Upper lobe of left lung (tissue), 6 donors: ENCODE data around the gene EMC10. TPM values are rescaled to one million over a fixed set of nuclear protein-coding genes. Genes with fewer than 3 reads are reported as not detected.
A peak's percentile ranks its signal among the peaks of the same experiment; 100 is the strongest.

ENCODE experiments used
- ATAC-seq, 2 donors: fragments of 200-7000 bp; cut with Tn5 transposase; one replicate each; pipeline ENCODE4 v1.9.1; 2022; ENCODE audit warnings: mild to moderate bottlenecking in 2 of 2, moderate library complexity in 2 of 2; ENCODE audit not compliant: low FRiP score in 2 of 2
- DNase-seq, 2 donors: peaks; one replicate each; pipeline ENCODE4 v3.0.0-alpha.2; 2019 to 2020
- H3K27ac ChIP-seq, 4 donors: fragments of 200-600 bp; sonication (generic); one replicate each; pipeline ENCODE4 v1.5.1; 2016 to 2019
- H3K27me3 ChIP-seq, 4 donors: fragments of 200-600 bp; sonication (generic); one replicate each; pipeline ENCODE4 v1.5.1; 2017 to 2019
- H3K36me3 ChIP-seq, 4 donors: fragments of 200-600 bp; sonication (generic); one replicate each; pipeline ENCODE4 v1.5.1; 2016 to 2019
- H3K4me1 ChIP-seq, 4 donors: fragments of 200-600 bp; sonication (generic); one replicate each; pipeline ENCODE4 v1.5.1; 2018 to 2019
- H3K4me3 ChIP-seq, 4 donors: fragments of 200-600 bp; sonication (generic); one replicate each; pipeline ENCODE4 v1.5.1; 2017 to 2019; ENCODE audit warnings: mild to moderate bottlenecking in 2 of 4, moderate library complexity in 1 of 4
- H3K9me3 ChIP-seq, 4 donors: fragments of 200-600 bp; sonication (generic); one replicate each; pipeline ENCODE4 v1.5.1; 2018 to 2019
- EP300 ChIP-seq, 4 donors: sonication (generic); formaldehyde crosslinking; IDR thresholded peaks; one replicate each; pipeline ENCODE4 v1.5.1; 2017; ENCODE audit warnings: antibody characterized with exemption in 4 of 4, control low read depth in 2 of 4
- POLR2A ChIP-seq, 4 donors: fragments of 450-650 bp; IDR thresholded peaks; one replicate each; pipeline ENCODE4 v1.5.1; 2016 to 2017; ENCODE audit warnings: antibody characterized with exemption in 4 of 4, mild to moderate bottlenecking in 2 of 4
- POLR2AphosphoS5 ChIP-seq, 2 donors: sonication (generic); formaldehyde crosslinking; IDR thresholded peaks; one replicate each; pipeline ENCODE4 v1.5.1; 2017; ENCODE audit warnings: antibody characterized with exemption in 2 of 2
- WGBS, 2 donors: methylation state at CpG; one replicate each; pipeline ENCODE4 v1.1.5; 2017 to 2018; 5-methylcytosine and 5-hydroxymethylcytosine counted together
- total RNA-seq, 6 donors: library from RNA; depleted of rRNA in 4 of 6; stranded (reverse); fragments of >200 nt in 4 of 6; gene quantifications; one replicate each; pipeline versions ENCODE4 v1.1.0 to v1.2.1, GENCODE V29; 2016 to 2021
- TF ChIP-seq, protein P1 (sequence below), 6 experiments: fragments of 450-650 bp in 4 of 6; fragments of 200-600 bp in 2 of 6; sonication (generic) in 2 of 6; IDR thresholded peaks; one replicate each; pipeline ENCODE4 v1.5.1; 2016 to 2019; ENCODE audit warnings: antibody characterized with exemption in 6 of 6
- donor health status: DM: no; HTN: no; CAD: no; lungs with moderate emphysema.
- donor health status: DM: no; HTN: yes; CAD: no; lungs with severe emphysema.

The EMC10 gene
- total RNA-seq, 6 donors from 2014 or later, result 83.8 to 155 (median 121) TPM

DNA sequence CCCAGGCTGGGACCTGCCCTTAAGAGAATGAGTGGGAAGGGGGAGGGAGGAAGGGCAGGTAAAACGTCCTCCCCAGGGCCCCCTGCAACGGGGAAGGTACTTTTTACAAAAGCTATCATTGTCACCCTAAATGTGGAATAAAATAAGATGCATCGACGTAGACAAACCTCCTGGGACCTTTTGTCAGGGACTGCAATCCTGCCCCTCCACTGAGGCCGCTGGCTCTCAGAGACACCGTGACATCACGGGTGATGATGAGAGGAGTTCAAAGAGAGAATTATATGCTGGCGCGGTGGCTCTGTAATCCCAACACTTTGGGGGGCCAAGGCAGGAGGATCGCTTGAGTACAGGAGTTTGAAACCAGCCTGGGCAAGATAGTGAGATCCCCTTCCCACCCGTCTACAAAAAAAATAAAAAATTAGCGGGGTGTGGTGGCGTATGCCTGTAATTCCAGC lies 45.4 kb upstream of the EMC10 start:
- Histone ChIP-seq H3K27me3 (peaks cover 0 to 4% (median 0%) of the 10 kb centered on the region in 4 donors), H3K4me1 (peaks cover 9 to 32% (median 24%) of the 10 kb centered on the region in 4 donors), H3K27ac (peak overlapping the region; percentile 78 to 90 (median 85)), H3K4me3 (peak overlapping the region in 3 of 4 donors; percentile 65 to 79 (median 68)), H3K9me3 (no peaks in the 10 kb centered on the region), H3K36me3 (no peaks in the 10 kb centered on the region)
- DNase-seq (no peak), ATAC-seq (no peak)
- 37 to 40% methylated on average over 13 of the region's 13 CpGs for WGBS, 2 donors
- no peak for TF ChIP-seq EP300 (IDR thresholded peaks at IDR 0.05)
- no peak for TF ChIP-seq POLR2AphosphoS5 (IDR thresholded peaks at IDR 0.05)
- no peak for TF ChIP-seq POLR2A (IDR thresholded peaks at IDR 0.05)
- TF ChIP-seq, protein P1, sequence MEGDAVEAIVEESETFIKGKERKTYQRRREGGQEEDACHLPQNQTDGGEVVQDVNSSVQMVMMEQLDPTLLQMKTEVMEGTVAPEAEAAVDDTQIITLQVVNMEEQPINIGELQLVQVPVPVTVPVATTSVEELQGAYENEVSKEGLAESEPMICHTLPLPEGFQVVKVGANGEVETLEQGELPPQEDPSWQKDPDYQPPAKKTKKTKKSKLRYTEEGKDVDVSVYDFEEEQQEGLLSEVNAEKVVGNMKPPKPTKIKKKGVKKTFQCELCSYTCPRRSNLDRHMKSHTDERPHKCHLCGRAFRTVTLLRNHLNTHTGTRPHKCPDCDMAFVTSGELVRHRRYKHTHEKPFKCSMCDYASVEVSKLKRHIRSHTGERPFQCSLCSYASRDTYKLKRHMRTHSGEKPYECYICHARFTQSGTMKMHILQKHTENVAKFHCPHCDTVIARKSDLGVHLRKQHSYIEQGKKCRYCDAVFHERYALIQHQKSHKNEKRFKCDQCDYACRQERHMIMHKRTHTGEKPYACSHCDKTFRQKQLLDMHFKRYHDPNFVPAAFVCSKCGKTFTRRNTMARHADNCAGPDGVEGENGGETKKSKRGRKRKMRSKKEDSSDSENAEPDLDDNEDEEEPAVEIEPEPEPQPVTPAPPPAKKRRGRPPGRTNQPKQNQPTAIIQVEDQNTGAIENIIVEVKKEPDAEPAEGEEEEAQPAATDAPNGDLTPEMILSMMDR (IDR thresholded peaks at IDR 0.05), result no peak

DNA sequence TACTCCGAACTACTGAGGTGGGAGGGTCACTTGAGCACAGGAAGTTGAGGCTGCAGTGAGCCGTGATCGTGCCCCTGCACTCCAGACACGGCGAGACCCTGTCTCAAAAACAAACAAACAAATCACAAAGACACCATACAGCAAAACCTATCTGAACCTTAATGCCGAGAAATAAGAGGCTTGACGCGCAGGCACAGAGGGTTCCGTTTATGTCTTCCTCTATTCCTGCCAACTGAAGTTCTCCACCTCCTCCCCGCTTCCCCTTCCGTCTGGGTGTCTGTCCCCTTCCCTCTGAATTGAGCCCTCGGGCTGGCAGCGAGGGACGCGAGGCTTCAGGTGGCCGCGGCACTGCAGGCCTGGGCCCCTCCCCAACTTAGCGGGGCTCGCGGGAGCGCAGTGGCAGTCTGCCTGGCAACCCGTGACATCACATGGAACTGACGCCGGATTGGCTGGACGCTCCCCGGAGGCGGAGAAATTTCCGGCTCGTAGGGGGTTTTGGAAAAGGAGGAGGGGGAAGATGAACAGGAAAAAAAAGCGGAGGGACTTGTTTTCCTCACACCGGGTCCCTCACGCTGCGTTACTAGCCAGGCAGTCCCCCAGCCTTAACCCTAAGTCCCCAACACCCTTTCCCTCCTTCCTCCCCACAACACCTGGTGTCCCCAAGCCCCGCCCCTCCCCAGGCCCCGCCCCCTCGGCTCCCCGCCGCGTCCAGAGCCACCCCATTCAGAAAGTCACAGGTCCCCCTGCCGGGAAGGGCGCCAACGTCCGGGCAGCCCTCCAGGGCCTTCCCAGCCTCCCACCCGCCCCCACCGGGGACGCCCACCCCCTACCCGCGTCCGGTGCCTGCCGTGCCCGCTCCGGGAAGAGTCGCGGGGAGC lies 44.7 kb upstream of the EMC10 start:
- 0 to 1% methylated on average over 32 to 43 of the region's 54 CpGs for WGBS, 2 donors
- Histone ChIP-seq H3K9me3 (no peaks in the 10 kb centered on the region), H3K27ac (peak overlapping the region; percentile 78 to 90 (median 85)), H3K36me3 (no peaks in the 10 kb centered on the region), H3K4me1 (peaks cover 9 to 32% (median 24%) of the 10 kb centered on the region in 4 donors), H3K27me3 (peaks cover 0 to 4% (median 0%) of the 10 kb centered on the region in 4 donors), H3K4me3 (peak overlapping the region; percentile 48 to 79 (median 66))
- peak; percentile 90 to 95 for ATAC-seq
- peak; percentile 83 to 95 for DNase-seq
- TF ChIP-seq, protein P1 (IDR thresholded peaks at IDR 0.05), result no peak
- TF ChIP-seq POLR2A (IDR thresholded peaks at IDR 0.05), result peak in 1 of 4 donors; percentile 83
- peak in 1 of 4 donors; percentile 21 for TF ChIP-seq EP300 (IDR thresholded peaks at IDR 0.05)
- TF ChIP-seq POLR2AphosphoS5 (IDR thresholded peaks at IDR 0.05), result peak; percentile 44 to 62

DNA sequence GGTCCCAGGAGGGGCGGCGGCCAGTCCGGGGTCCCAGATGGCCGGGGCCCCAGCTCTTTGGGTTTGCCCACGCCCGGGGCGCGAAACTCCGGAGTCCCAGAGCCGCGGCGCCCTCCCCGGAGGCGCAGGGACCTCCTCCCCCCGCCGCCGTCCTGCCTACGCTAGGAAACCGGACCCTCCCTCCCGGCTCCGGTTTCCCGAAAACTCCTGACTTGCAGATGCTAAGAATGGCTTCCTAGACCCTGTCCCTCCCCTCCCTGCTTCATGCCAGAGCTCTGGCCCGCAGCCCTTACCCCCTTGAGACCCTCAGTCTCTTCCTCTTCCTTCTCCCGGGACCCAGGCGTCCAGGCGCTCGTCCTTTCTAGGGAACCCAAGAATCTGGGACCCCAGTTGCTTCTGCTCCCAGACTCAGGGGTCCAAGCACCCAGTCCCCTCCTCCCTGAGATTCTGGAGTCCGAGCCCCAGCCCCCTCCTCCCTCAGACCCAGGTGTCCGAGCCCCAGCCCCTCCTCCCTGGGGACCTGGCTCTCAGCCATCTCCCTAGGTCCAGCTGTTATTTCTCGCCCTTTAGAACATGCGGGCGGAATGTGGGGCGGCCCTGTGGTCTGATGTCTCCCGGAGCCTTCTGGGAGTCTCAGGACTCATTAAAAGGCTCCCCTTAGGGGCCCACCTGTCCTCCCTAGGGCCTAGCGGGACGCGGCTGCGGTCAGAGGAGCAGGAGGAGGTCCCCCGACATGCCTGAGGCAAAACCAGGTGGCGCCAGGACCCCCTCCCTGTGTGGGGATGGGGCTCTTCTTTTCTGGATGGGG lies 43.9 kb upstream of the EMC10 start, which contains the start of gene MYBPC2:
Gene MYBPC2, plus strand, starts transcription at position 672 of the 808 bp plus-strand sequence. Its CDS starts 62 bp downstream, at position 734.
- Histone ChIP-seq H3K27me3 (peaks cover 0 to 4% (median 0%) of the 10 kb centered on the region in 4 donors), H3K4me1 (peaks cover 9 to 32% (median 24%) of the 10 kb centered on the region in 4 donors), H3K9me3 (no peaks in the 10 kb centered on the region), H3K4me3 (peak within 1 kb of the TSS; percentile 48 to 79 (median 66)), H3K27ac (peak within 1 kb of the TSS; percentile 78 to 90 (median 85)), H3K36me3 (no peaks in the 10 kb centered on the region)
- TF ChIP-seq, protein P1 (IDR thresholded peaks at IDR 0.05), result no peak
- TF ChIP-seq POLR2AphosphoS5 (IDR thresholded peaks at IDR 0.05) (no peak), POLR2A (IDR thresholded peaks at IDR 0.05) (no peak), EP300 (IDR thresholded peaks at IDR 0.05) (no peak)
- ATAC-seq, result peak in 1 of 2 donors; percentile 6
- WGBS, 2 donors, result 1 to 4% methylated on average over 11 to 40 of the region's 40 CpGs
- no peak for DNase-seq

DNA sequence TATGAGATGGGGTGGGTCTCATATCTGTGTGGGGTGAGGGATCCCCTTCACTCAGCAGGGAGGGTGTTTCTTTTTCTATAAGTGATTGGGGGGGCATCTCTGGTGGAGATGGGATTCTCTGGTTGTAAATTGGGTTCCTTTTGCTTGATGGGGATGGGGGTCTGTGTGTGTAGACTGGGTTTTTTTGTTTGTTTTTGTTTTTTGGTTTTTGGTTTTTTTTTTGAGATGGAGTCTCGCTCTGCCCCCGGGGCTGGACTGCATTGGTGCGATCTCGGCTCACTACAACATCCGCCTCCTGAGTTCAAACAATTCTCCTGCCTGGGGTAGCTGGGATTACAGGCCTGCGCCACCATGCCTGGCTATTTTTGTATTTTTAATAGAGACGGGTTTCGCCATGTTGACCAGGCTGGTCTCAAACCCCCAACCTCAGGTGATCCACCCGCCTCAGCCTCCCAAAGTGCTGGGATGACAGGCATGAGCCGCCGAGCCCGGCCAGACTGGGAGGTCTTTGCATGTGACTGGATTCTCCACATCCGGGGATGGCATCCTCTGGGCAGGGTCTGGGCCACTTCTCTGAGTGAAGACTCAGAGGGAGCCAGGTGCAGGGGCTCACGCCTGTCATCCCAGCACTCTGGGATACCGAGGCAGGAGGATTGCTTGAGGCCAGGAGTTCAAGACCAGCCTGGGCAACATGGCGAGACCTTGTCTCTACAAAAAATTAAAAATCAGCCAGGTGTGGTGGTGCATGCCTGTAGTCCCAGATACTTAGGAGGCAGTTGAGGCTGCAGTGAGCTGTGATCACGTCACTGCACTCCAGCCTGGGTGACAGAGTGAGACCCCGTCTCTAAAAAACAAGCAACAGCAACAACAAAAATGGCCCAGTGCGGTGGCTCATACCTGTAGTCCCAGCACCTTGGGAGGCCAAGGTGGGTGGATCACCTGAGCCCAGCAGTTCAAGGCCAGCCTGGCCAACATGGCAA lies 42.8 kb upstream of the EMC10 start:
- peaks cover 0 to 4% (median 0%) of the 10 kb centered on the region in 4 donors for H3K27me3 ChIP-seq
- H3K9me3 ChIP-seq, result no peaks in the 10 kb centered on the region
- H3K27ac ChIP-seq, result no peak overlapping the region
- peaks cover 9 to 23% (median 19%) of the 10 kb centered on the region in 4 donors for H3K4me1 ChIP-seq
- DNase-seq, result no peak
- H3K36me3 ChIP-seq, result no peaks in the 10 kb centered on the region
- ATAC-seq, result no peak
- H3K4me3 ChIP-seq, result no peak overlapping the region
- TF ChIP-seq POLR2A (IDR thresholded peaks at IDR 0.05), result no peak
- no peak for TF ChIP-seq POLR2AphosphoS5 (IDR thresholded peaks at IDR 0.05)
- TF ChIP-seq EP300 (IDR thresholded peaks at IDR 0.05), result no peak
- TF ChIP-seq, protein P1 (IDR thresholded peaks at IDR 0.05), result no peak
- 81 to 84% methylated on average over 14 to 19 of the region's 19 CpGs for WGBS, 2 donors
